Measurements from ENCODE around the gene CD300LF. TPM values are rescaled to one million over a fixed set of nuclear protein-coding genes. Genes with fewer than 3 reads are reported as not detected.

Gene CD300LF
- total RNA-seq, 4 donors from 2014 or later, result 0.40 to 37.8 (median 3.7) TPM

DNA sequence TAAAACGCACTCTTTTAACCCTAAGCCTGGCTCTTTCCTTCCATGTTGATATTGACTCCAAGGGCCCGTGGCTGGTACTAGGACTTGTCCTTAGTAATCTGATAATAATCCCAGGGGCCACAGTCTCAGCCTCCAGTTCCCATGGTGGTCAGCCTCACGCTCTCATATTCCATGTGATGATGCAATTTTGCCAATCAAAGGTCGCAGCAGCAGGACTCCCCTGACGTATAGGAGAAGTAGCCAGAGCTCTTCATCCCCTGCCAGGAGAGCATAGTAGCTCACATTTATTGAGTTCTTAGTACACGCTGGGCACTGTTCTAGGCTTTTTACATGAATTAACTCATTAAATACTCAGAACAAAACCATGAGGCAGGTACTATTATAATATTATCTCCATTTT lies 42.4 kb downstream of the CD300LF start:
- peaks cover 0 to 5% (median 0%) of the 10 kb centered on the region in 4 donors for H3K4me1 ChIP-seq
- H3K9me3 ChIP-seq, result no peaks in the 10 kb centered on the region
- H3K27ac ChIP-seq, result no peak overlapping the region
- DNase-seq, result no peak
- H3K4me3 ChIP-seq, result no peak overlapping the region
- intact Hi-C loops (cut with DNase I; ENCODE audit: low total_unique reads), result no loop called here
- WGBS, 2 donors (ENCODE audit: low coverage in 1 of 2), result 75% methylated on average over 4 to 6 of the region's 6 CpGs
- in situ Hi-C loops (cut with MboI; ENCODE audit: low pct_ligation_motif_present in 1 of 4, low pct_unique_long_range_greater_than_20kb in 1 of 4, low sequenced_read_pairs in 3 of 4), result no loop called here
- TF ChIP-seq EP300 (IDR thresholded peaks at IDR 0.05; ENCODE audit: low read depth) (no peak), POLR2A (IDR thresholded peaks at IDR 0.05) (no peak), POLR2AphosphoS5 (IDR thresholded peaks at IDR 0.05) (no peak)
- peaks cover 80% of the 10 kb centered on the region for H3K27me3 ChIP-seq
- H3K36me3 ChIP-seq, result no peaks in the 10 kb centered on the region

DNA sequence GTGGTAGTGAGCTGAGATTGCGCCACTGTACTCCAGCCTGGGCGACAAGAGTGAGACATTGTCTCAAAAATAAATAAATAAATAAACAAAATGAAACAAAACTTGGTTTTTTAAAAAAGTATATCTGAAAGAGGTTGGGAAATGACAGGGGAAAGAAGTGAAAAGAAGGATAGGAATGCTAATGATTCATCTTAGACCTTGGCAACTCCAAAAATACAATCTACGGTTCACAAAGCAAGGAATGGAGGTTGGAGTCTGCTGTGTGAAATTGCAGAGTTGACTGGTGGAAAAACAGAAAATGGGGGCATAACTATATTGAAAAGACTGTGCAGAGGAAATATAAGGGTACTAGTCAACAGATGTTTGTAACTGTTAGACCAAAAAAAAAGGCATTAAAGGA lies 49.2 kb downstream of the CD300LF start:
- 87 to 100% methylated on average over 2 to 3 of the region's 3 CpGs for WGBS, 2 donors (ENCODE audit: low coverage in 1 of 2)
- Histone ChIP-seq H3K4me1 (peaks cover 0 to 11% (median 0%) of the 10 kb centered on the region in 4 donors), H3K27ac (no peak overlapping the region), H3K27me3 (peaks cover 69% of the 10 kb centered on the region), H3K9me3 (no peaks in the 10 kb centered on the region), H3K4me3 (no peak overlapping the region), H3K36me3 (no peaks in the 10 kb centered on the region)
- intact Hi-C loops (cut with DNase I; ENCODE audit: low total_unique reads) (no loop called here), in situ Hi-C loops (cut with MboI; ENCODE audit: low pct_ligation_motif_present in 1 of 4, low pct_unique_long_range_greater_than_20kb in 1 of 4, low sequenced_read_pairs in 3 of 4) (no loop called here)
- TF ChIP-seq, protein P1, sequence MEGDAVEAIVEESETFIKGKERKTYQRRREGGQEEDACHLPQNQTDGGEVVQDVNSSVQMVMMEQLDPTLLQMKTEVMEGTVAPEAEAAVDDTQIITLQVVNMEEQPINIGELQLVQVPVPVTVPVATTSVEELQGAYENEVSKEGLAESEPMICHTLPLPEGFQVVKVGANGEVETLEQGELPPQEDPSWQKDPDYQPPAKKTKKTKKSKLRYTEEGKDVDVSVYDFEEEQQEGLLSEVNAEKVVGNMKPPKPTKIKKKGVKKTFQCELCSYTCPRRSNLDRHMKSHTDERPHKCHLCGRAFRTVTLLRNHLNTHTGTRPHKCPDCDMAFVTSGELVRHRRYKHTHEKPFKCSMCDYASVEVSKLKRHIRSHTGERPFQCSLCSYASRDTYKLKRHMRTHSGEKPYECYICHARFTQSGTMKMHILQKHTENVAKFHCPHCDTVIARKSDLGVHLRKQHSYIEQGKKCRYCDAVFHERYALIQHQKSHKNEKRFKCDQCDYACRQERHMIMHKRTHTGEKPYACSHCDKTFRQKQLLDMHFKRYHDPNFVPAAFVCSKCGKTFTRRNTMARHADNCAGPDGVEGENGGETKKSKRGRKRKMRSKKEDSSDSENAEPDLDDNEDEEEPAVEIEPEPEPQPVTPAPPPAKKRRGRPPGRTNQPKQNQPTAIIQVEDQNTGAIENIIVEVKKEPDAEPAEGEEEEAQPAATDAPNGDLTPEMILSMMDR (IDR thresholded peaks at IDR 0.05), result no peak
- TF ChIP-seq POLR2A (IDR thresholded peaks at IDR 0.05) (no peak), EP300 (IDR thresholded peaks at IDR 0.05; ENCODE audit: low read depth) (no peak), POLR2AphosphoS5 (IDR thresholded peaks at IDR 0.05) (no peak)
- no peak for DNase-seq

DNA sequence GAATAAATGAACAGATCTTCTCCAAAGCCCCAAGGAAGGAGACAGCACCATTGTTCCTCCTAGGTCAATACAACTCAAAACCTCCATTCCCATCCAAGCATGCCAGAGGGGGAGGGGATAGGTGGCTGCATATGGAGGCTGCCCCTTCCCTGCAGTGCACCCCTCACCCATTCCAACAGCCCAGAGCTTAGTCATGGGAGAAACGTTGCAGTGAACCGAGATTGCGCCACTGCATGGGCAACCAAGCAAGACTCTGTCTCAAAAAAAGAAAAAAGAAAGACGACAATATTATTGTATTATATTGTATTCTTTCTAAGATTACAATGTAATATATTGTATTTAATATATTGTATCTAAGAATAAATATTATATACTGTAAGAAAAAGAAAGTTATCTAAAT lies 52.8 kb downstream of the CD300LF start:
- H3K4me1 ChIP-seq, result peaks cover 0 to 8% (median 0%) of the 10 kb centered on the region in 4 donors
- H3K4me3 ChIP-seq, result no peak overlapping the region
- DNase-seq, result no peak
- H3K9me3 ChIP-seq, result no peaks in the 10 kb centered on the region
- TF ChIP-seq POLR2AphosphoS5 (IDR thresholded peaks at IDR 0.05), result no peak
- TF ChIP-seq POLR2A (IDR thresholded peaks at IDR 0.05), result no peak
- no peak for TF ChIP-seq EP300 (IDR thresholded peaks at IDR 0.05; ENCODE audit: low read depth)
- TF ChIP-seq, protein P1 (IDR thresholded peaks at IDR 0.05), result no peak
- 70 to 74% methylated on average over 4 of the region's 4 CpGs for WGBS, 2 donors (ENCODE audit: low coverage in 1 of 2)
- in situ Hi-C loops (cut with MboI; ENCODE audit: low pct_ligation_motif_present in 1 of 4, low pct_unique_long_range_greater_than_20kb in 1 of 4, low sequenced_read_pairs in 3 of 4) (loop anchor here in 3 of 4 donors (5.0 to 10.0 kb wide), 2 partner anchors 75 to 77 kb away; partner anchors contain the start of gene RAB37 (in 3 of the 3)), intact Hi-C loops (cut with DNase I; ENCODE audit: low total_unique reads) (no loop called here)
- no peaks in the 10 kb centered on the region for H3K36me3 ChIP-seq
- peaks cover 52% of the 10 kb centered on the region for H3K27me3 ChIP-seq
- H3K27ac ChIP-seq, result no peak overlapping the region

DNA sequence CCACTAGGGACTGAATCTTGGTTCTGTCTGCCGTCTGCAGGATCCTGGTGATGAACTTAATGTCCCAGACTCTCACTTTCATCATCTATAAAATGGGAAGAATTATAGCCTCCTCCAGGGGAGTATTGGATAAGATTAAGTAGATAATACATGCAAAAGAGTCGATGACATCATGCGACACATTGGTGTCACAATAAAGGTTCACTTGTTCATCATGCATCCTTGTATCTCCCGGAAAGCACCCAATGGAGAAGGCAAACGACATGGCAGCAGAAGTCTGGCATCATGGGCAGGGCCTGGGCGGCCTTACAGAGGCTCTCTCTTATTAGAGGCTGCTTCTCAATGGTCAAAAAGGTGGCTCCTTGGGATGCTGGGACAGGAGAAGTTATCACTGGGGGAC lies 54.1 kb downstream of the CD300LF start:
- in situ Hi-C loops (cut with MboI; ENCODE audit: low pct_ligation_motif_present in 1 of 4, low pct_unique_long_range_greater_than_20kb in 1 of 4, low sequenced_read_pairs in 3 of 4), result loop anchor here in 3 of 4 donors (5.0 to 10.0 kb wide), 2 partner anchors 76 to 79 kb away; partner anchors contain the start of gene RAB37 (in 3 of the 3)
- 82% methylated on average over 6 of the region's 6 CpGs; no CpG with 5 or more reads in 1 of the 2 donors for WGBS, 2 donors (ENCODE audit: low coverage in 1 of 2)
- intact Hi-C loops (cut with DNase I; ENCODE audit: low total_unique reads), result no loop called here

More for the DNA sequence above, 54.1 kb downstream of the CD300LF start:
- Histone ChIP-seq H3K36me3 (no peaks in the 10 kb centered on the region), H3K4me3 (no peak overlapping the region), H3K4me1 (peaks cover 0 to 2% (median 0%) of the 10 kb centered on the region in 4 donors), H3K27me3 (peaks cover 49% of the 10 kb centered on the region), H3K9me3 (no peaks in the 10 kb centered on the region), H3K27ac (no peak overlapping the region)
- TF ChIP-seq POLR2A (IDR thresholded peaks at IDR 0.05) (no peak), POLR2AphosphoS5 (IDR thresholded peaks at IDR 0.05) (no peak), EP300 (IDR thresholded peaks at IDR 0.05; ENCODE audit: low read depth) (no peak)
- TF ChIP-seq, protein P1 (IDR thresholded peaks at IDR 0.05), result no peak
- DNase-seq, result no peak
